NCI-H460 (cell line): ENCODE results near the gene CIAO3. TPM values are rescaled to one million over a fixed set of nuclear protein-coding genes. Genes with fewer than 3 reads are reported as not detected.

ENCODE experiments used
- DNase-seq: peaks from one replicate; pipeline ENCODE4 v3.0.0-alpha.2; 2016; ENCODE audit warnings: low read depth; ENCODE audit errors: extremely low read depth
- small RNA-seq, 2 experiments: library from RNA; depleted of rRNA; stranded (forward); fragments of <200 nt; gene quantifications; one replicate each; pipeline ENCODE3, GENCODE V24; 2014
- total RNA-seq: library from RNA; depleted of rRNA; stranded (reverse); fragments of >200 nt; shearing (Covaris generic); gene quantifications from 2 replicates; pipeline ENCODE4 v1.2.3, GENCODE V29; 2014; rRNA removed

CIAO3 gene
- total RNA-seq, 1 experiment from 2014 or later, result 36.8 TPM

- DNase-seq, result no peak
Measured at GRCh38 chr16:682493-683395, 58.1 kb downstream of the CIAO3 start.

GRCh38 chr16:681746-682427, 58.9 kb downstream of the CIAO3 start:
- no peak for DNase-seq

GRCh38 chr16:680967-681745, 59.6 kb downstream of the CIAO3 start:
- no peak for DNase-seq

- no peak for DNase-seq
Measured at GRCh38 chr16:680625-680945, 60.2 kb downstream of the CIAO3 start.

- DNase-seq, result peak; percentile 86
Measured at GRCh38 chr16:679814-680624, 60.8 kb downstream of the CIAO3 start, which contains the start of gene STUB1. STUB1 (plus strand) TSS chr16:680410; CDS start chr16:680526, 116 bp downstream.

Small RNA genes lying within 50 kb of the gene (small RNA-seq; reads per million reads assigned to genes)
- 0 reads per million in 2 experiments for gene MIR662

Other genes starting within 250 kb of the CIAO3 start
- 32.4 and 41.4 TPM in 2 replicates for gene CAPN15, start 213.3 kb downstream of the CIAO3 start, total RNA-seq
- gene PRR35, start 180.6 kb downstream of the CIAO3 start, total RNA-seq, result 0.05 TPM in 1 of 2 replicates, not detected in the other
- gene NHLRC4, start 174.0 kb downstream of the CIAO3 start, total RNA-seq, result 0.12 and 0.35 TPM in 2 replicates
- 16.7 and 18.3 TPM in 2 replicates for gene PIGQ, start 171.0 kb downstream of the CIAO3 start, total RNA-seq
- 10.7 and 11.9 TPM in 2 replicates for gene RAB40C, start 150.9 kb downstream of the CIAO3 start, total RNA-seq
- 0.15 and 0.43 TPM in 2 replicates for gene WFIKKN1, start 110.0 kb downstream of the CIAO3 start, total RNA-seq
- gene METTL26, start 104.7 kb downstream of the CIAO3 start, total RNA-seq, result 84.3 and 106 TPM in 2 replicates
- 60.2 and 87.0 TPM in 2 replicates for gene MCRIP2, start 99.2 kb downstream of the CIAO3 start, total RNA-seq
- 13.1 and 14.6 TPM in 2 replicates for gene WDR90, start 91.6 kb downstream of the CIAO3 start, total RNA-seq
- gene RHOT2, start 72.9 kb downstream of the CIAO3 start, total RNA-seq, result 39.6 and 47.4 TPM in 2 replicates
- gene RHBDL1, start 65.3 kb downstream of the CIAO3 start, total RNA-seq, result 2.2 and 2.3 TPM in 2 replicates
- gene STUB1, start 60.6 kb downstream of the CIAO3 start, total RNA-seq, result 69.3 and 83.1 TPM in 2 replicates
- gene JMJD8, start 56.7 kb downstream of the CIAO3 start, total RNA-seq, result 46.5 and 52.1 TPM in 2 replicates
- gene WDR24, start 50.6 kb downstream of the CIAO3 start, total RNA-seq, result 8.8 and 10.2 TPM in 2 replicates
- gene FBXL16, start 35.2 kb downstream of the CIAO3 start, total RNA-seq, result 1.7 and 2.0 TPM in 2 replicates
- 30.3 and 61.8 TPM in 2 replicates for gene METRN, start 25.9 kb downstream of the CIAO3 start, total RNA-seq
- gene ANTKMT, start 19.9 kb downstream of the CIAO3 start, total RNA-seq, result 19.9 and 22.9 TPM in 2 replicates
- 4.1 and 4.5 TPM in 2 replicates for gene CCDC78, start 14.6 kb downstream of the CIAO3 start, total RNA-seq
- 9.3 and 11.7 TPM in 2 replicates for gene HAGHL, start 13.9 kb downstream of the CIAO3 start, total RNA-seq
- gene MSLN, start 19.7 kb upstream of the CIAO3 start, total RNA-seq, result 0.29 and 0.54 TPM in 2 replicates
- gene RPUSD1, start 47.4 kb upstream of the CIAO3 start, total RNA-seq, result 31.7 and 33.1 TPM in 2 replicates
- gene CHTF18, start 47.6 kb upstream of the CIAO3 start, total RNA-seq, result 10.9 and 12.1 TPM in 2 replicates
- not detected in 2 replicates for gene GNG13, start 59.7 kb upstream of the CIAO3 start, total RNA-seq
- gene LMF1, start 230.0 kb upstream of the CIAO3 start, total RNA-seq, result 15.6 and 16.2 TPM in 2 replicates
- 0.97 and 1.5 TPM in 2 replicates for gene SOX8, start 240.8 kb upstream of the CIAO3 start, total RNA-seq